Immature natural killer cell (primary cell): Measurements from ENCODE around the gene CDX4. TPM values are rescaled to one million over a fixed set of nuclear protein-coding genes. Genes with fewer than 3 reads are reported as not detected.

Experiments used
- DNase-seq, 3 donors: peaks; one replicate each; pipeline ENCODE4 v3.0.0; 2022; ENCODE audit warnings: mixed read lengths in 1 of 3
- H3K27ac Mint-ChIP-seq, 6 donors: one replicate each; pipeline ENCODE4 v1.8.0; 2020; ENCODE audit warnings: mixed read lengths in 6 of 6, mild to moderate bottlenecking in 5 of 6, inconsistent platforms in 4 of 6, moderate library complexity in 3 of 6
- H3K27me3 Mint-ChIP-seq, 3 donors: one replicate each; pipeline ENCODE4 v1.8.0; 2020 to 2021; ENCODE audit warnings: low read depth in 3 of 3, mild to moderate bottlenecking in 3 of 3, mixed read lengths in 3 of 3, moderate library complexity in 3 of 3, inconsistent platforms in 1 of 3
- H3K36me3 Mint-ChIP-seq, 3 donors: one replicate each; pipeline ENCODE4 v1.8.0; 2020; ENCODE audit warnings: mixed read lengths in 3 of 3, inconsistent platforms in 2 of 3, mild to moderate bottlenecking in 2 of 3
- H3K4me1 Mint-ChIP-seq, 2 donors: one replicate each; pipeline ENCODE4 v1.8.0; 2020; ENCODE audit warnings: inconsistent platforms in 2 of 2, mild to moderate bottlenecking in 2 of 2, mixed read lengths in 2 of 2, moderate library complexity in 1 of 2
- H3K4me3 Mint-ChIP-seq, 5 donors: one replicate each; pipeline ENCODE4 v1.8.0; 2020; ENCODE audit warnings: mild to moderate bottlenecking in 5 of 5, mixed read lengths in 5 of 5, inconsistent platforms in 3 of 5, moderate library complexity in 3 of 5
- H3K9me3 Mint-ChIP-seq, 6 donors: one replicate each; pipeline ENCODE4 v1.8.0; 2020; ENCODE audit warnings: mild to moderate bottlenecking in 6 of 6, mixed read lengths in 6 of 6, inconsistent platforms in 4 of 6, moderate library complexity in 3 of 6
- polyA plus RNA-seq, 3 donors: library from polyadenylated mRNA; unstranded; fragments of 300-500 nt; fragmentation: Illumina TruSeq; gene quantifications; one replicate each; pipeline ENCODE4 v1.2.3, GENCODE V29; 2021

The CDX4 gene, protein sequence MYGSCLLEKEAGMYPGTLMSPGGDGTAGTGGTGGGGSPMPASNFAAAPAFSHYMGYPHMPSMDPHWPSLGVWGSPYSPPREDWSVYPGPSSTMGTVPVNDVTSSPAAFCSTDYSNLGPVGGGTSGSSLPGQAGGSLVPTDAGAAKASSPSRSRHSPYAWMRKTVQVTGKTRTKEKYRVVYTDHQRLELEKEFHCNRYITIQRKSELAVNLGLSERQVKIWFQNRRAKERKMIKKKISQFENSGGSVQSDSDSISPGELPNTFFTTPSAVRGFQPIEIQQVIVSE
- not detected for polyA plus RNA-seq

DNA sequence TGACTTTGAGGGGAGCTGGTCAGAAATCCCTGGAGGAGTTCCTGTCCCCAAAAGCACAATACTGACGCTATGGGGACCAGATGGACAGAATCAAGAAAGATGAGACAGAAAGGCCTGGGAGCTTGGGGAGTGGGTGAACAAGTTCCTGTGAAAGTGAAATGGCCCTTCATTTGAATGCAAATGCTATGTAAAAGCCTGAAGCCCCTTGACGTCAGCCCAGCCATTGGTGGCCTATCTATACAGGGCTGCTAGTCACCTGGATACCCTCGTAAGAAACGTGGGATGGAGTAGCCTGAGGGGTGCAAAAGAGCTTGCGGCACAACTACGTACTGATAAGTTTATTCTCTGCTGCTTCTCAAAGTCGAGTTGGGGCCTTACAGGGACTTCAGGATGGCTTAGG is at the start of gene CDX4:
TSS of gene CDX4 (plus strand) at position 223 of the 400 bp plus-strand sequence. CDS start 201 bp downstream, outside the sequence.
- no peak for DNase-seq
- H3K27ac Mint-ChIP-seq: no peak within 1 kb of the TSS
- no peaks in the 10 kb centered on the region for H3K4me1 Mint-ChIP-seq
- peaks cover 6 to 18% (median 13%) of the 10 kb centered on the region in 3 donors for H3K27me3 Mint-ChIP-seq
- H3K36me3 Mint-ChIP-seq: no peaks in the 10 kb centered on the region
- H3K4me3 Mint-ChIP-seq: no peak within 1 kb of the TSS
- peaks cover 0 to 7% (median 0%) of the 10 kb centered on the region in 6 donors for H3K9me3 Mint-ChIP-seq

DNA sequence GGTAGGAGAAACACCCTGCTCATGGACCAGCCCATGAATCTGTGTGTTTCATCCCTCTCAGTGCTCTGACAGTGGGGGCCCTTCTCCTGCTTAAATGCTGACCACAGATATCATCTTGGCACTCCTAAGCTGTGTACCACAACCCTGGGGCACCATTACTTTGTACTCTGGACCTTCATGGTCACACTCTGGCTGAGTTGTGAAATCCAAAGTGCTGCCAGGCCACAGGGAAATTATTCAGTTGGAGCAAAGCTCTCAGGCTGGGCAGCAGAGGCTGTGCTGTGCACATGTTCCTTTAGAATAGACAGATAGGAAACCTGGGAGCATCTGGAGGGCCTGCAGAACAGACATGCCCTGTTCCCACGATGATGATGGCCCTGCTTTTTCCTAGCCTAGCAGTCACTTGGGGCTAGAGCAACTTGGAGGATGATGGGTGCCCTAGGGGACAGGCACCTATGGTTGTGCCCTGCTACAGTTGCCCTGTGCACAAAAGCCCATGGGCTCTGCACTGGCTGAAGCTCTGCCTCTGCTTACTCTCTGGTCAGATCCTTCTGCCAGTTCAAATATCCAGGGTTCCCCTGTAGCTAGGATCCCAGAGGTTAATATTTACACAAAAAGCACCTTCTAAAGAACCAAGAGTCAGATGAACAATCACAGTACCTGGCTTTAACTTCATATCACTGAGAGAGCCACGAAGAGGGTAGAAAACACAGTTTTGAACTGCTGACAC is 48.5 kb upstream of the CDX4 start:
- H3K4me1 Mint-ChIP-seq: no peaks in the 10 kb centered on the region
- H3K36me3 Mint-ChIP-seq: no peaks in the 10 kb centered on the region
- H3K9me3 Mint-ChIP-seq: peaks cover 0 to 6% (median 0%) of the 10 kb centered on the region in 6 donors
- no peak overlapping the region for H3K27ac Mint-ChIP-seq
- peaks cover 2 to 11% (median 3%) of the 10 kb centered on the region in 3 donors for H3K27me3 Mint-ChIP-seq
- no peak for DNase-seq
- no peak overlapping the region for H3K4me3 Mint-ChIP-seq

DNA sequence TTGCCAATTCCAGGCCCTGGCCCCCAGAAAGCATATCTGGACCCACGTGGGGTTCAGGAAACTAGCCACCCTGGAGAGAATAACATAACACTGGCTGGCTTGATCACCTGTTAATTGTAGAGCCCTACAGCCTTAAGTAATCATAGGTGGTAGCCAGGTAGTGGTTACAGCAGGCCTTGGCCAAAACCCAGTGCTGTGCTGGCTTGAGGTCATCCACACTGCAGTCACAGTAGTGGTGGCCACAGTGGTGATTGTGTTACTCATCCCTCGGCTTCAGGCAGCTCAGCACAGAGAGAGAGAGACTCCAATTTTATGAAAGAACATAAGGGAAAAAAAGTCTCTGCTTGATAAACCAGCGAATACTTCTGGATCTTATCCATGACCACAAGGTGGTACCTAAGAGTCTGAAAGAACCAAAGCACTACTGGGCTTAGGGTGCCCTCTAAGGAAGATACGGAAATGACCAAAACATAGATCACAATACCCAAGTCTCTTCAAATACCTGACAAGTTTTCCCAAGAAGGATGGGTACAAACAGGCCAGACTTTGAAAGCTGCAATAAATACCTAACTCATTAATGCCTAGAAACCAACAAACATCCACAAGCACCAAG is 46.6 kb upstream of the CDX4 start:
- H3K9me3 Mint-ChIP-seq: peaks cover 0 to 9% (median 0%) of the 10 kb centered on the region in 6 donors
- no peak overlapping the region for H3K4me3 Mint-ChIP-seq
- no peaks in the 10 kb centered on the region for H3K4me1 Mint-ChIP-seq
- H3K36me3 Mint-ChIP-seq: no peaks in the 10 kb centered on the region
- DNase-seq: no peak
- no peak overlapping the region for H3K27ac Mint-ChIP-seq
- peaks cover 1 to 13% (median 2%) of the 10 kb centered on the region in 3 donors for H3K27me3 Mint-ChIP-seq

DNA sequence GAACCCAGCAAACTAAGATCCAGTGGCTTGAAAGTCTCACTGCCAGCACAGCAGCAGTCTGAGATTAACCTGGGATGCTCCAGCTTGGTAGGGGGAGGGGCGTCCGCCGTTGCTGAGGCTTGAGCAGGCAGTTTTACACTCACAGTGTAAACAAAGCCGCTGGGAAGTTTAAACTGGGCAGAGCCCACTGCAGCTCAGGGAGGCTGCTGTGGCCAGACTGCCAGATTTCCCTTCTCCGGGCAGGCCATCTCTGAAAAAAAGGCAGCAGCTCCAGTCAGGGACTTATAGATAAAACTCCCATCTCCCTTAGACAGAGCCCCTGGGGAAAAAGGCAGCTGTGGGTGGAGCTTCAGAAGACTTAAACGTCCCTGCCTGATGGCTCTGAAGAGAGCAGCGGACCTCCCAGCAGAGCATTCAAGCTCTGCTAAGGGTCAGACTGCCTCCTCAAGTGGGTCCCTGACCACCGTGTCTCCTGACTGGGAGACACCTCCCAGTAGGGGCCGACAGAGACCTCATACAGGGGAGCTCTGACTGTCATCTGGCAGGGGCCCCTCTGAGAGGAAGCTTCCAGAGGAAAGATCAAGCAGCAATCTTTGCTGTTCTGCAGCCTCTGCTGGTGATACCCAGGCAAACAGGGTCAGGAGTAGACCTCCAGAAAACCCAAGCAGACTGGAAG is 45.1 kb upstream of the CDX4 start:
- no peaks in the 10 kb centered on the region for H3K4me1 Mint-ChIP-seq
- H3K36me3 Mint-ChIP-seq: no peaks in the 10 kb centered on the region
- no peak overlapping the region for H3K27ac Mint-ChIP-seq
- H3K9me3 Mint-ChIP-seq: peaks cover 0 to 9% (median 0%) of the 10 kb centered on the region in 6 donors
- H3K4me3 Mint-ChIP-seq: no peak overlapping the region
- no peak for DNase-seq
- H3K27me3 Mint-ChIP-seq: peaks cover 1 to 14% (median 2%) of the 10 kb centered on the region in 3 donors

DNA sequence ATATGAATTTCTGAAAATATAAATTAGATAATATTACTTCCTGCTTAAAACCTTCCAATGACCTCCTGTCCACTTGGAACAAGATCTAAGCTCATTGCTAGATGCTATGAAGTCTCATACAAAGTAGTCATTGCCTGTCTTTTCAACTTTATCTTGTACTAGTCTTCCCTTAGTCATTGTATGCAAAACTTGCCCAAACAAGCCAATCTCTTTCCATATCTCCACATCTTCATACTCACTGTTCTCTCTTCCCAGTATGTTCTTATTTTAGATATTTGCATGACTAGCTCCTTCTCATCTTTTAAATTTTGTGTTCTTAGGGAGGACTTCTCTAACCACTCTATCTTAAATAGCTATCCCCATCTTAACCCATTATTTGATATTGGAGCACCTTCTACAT is 33.9 kb upstream of the CDX4 start:
- Mint-ChIP-seq H3K4me1 (no peaks in the 10 kb centered on the region), H3K9me3 (peaks cover 0 to 7% (median 5%) of the 10 kb centered on the region in 6 donors), H3K4me3 (no peak overlapping the region), H3K36me3 (no peaks in the 10 kb centered on the region), H3K27me3 (peaks cover 2 to 6% (median 2%) of the 10 kb centered on the region in 3 donors), H3K27ac (no peak overlapping the region)
- DNase-seq: no peak

DNA sequence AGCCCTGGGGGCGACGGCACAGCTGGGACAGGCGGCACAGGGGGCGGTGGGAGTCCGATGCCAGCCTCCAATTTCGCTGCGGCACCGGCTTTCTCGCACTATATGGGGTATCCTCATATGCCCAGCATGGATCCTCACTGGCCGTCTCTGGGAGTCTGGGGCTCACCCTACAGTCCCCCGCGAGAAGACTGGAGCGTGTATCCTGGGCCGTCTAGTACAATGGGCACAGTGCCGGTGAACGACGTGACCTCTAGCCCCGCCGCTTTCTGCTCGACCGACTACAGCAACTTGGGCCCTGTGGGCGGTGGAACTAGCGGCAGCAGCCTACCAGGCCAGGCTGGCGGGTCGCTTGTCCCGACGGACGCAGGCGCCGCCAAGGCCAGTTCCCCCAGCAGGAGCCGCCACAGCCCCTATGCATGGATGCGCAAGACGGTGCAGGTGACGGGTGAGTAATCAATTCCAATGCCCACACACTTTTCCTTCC is 500 bp downstream of the CDX4 start:
- peaks cover 6 to 15% (median 13%) of the 10 kb centered on the region in 3 donors for H3K27me3 Mint-ChIP-seq
- peaks cover 0 to 7% (median 0%) of the 10 kb centered on the region in 6 donors for H3K9me3 Mint-ChIP-seq
- DNase-seq: no peak
- H3K36me3 Mint-ChIP-seq: no peaks in the 10 kb centered on the region
- no peak overlapping the region for H3K27ac Mint-ChIP-seq
- H3K4me3 Mint-ChIP-seq: no peak overlapping the region
- H3K4me1 Mint-ChIP-seq: no peaks in the 10 kb centered on the region

DNA sequence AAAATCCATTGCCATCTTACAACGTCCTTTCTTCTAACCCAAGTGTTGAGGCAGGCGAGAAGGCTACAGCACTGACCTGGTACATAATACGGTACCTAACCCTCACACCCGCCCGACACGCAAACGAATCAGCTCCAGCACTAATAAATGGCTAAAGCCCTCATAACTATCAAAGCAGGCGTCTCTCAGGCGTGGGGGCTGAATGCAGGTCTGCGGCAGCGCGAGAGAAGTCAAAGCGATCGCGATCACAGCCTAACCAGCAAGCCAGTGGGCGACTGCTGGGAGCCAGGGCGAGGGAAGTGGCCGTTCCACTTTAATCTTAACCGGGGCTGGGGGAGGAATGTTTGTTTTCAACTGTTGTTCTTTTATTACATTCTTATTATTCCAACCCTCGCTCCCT is 1.5 kb downstream of the CDX4 start:
- Mint-ChIP-seq H3K9me3 (peaks cover 0 to 7% (median 0%) of the 10 kb centered on the region in 6 donors), H3K4me1 (no peaks in the 10 kb centered on the region), H3K36me3 (no peaks in the 10 kb centered on the region), H3K27ac (no peak overlapping the region), H3K4me3 (no peak overlapping the region), H3K27me3 (peaks cover 6 to 13% (median 12%) of the 10 kb centered on the region in 3 donors)
- no peak for DNase-seq

DNA sequence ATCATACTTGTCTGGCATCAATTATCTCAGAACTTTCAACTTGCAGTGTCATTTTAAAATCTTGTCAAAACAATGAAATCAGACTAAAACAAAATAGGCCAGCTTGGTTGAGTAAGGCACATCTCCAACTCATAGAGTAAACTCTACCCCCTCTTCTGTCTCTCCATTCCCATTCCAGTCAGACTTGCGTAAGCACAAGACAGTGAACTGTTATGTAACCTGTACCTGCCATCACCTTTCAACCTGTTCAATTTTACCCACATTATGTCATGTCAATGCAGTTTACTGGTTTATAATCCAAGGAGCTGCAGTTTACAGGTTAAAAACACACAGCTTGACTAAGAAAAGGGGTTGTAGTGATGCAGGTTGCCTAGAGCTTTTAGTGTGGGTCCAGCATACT is 8.3 kb downstream of the CDX4 start:
- Mint-ChIP-seq H3K9me3 (no peaks in the 10 kb centered on the region), H3K27ac (no peak overlapping the region), H3K4me1 (no peaks in the 10 kb centered on the region)

DNA sequence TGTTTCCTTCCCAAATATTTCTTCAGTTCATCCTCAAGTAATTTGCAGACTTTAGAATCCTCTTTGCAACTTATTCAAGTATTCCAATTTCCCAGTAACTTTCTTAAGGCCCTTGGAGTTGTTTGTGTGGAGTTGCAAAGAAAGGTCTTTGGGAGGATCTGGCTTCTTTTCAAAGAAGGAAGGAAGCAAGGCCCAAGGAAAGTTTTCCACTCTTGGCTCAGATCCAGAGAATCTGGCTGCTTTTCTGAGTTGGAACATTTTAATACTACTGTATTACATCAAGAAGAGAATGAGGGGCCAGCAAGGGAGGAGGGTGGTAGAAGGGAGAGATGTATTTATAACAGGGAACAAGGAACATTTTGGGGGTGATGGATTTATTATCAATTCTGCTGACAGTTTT is 10.5 kb downstream of the CDX4 start:
- Mint-ChIP-seq H3K4me1 (no peaks in the 10 kb centered on the region), H3K27me3 (peaks cover 0 to 9% (median 0%) of the 10 kb centered on the region in 3 donors), H3K27ac (no peak overlapping the region), H3K36me3 (no peaks in the 10 kb centered on the region), H3K4me3 (no peak overlapping the region), H3K9me3 (no peaks in the 10 kb centered on the region)
- DNase-seq: no peak

More for the DNA sequence above, 8.3 kb downstream of the CDX4 start:
- no peaks in the 10 kb centered on the region for H3K36me3 Mint-ChIP-seq
- peaks cover 0 to 5% (median 0%) of the 10 kb centered on the region in 3 donors for H3K27me3 Mint-ChIP-seq
- DNase-seq: no peak
- no peak overlapping the region for H3K4me3 Mint-ChIP-seq

DNA sequence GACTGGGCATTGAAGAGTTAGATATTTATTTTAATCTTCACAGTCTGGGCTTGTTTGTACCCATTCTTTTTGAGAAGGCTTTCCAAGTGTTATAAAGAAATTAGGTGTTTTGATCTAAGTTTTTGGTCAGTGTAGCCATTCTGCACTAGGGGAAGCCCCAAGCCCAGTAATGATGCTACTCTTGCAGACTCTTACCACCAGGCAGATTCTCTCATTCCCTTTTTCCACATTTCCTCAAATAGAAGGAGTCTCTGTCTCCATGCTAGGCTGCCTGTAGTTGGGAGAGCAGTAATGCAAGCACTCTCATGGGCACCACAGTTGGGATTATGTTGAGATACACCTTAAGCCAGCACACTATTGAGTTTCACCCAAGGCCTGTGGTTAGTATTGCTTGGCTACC is 21.5 kb downstream of the CDX4 start:
- Mint-ChIP-seq H3K36me3 (no peaks in the 10 kb centered on the region), H3K27ac (no peak overlapping the region), H3K9me3 (peaks cover 0 to 2% (median 0%) of the 10 kb centered on the region in 6 donors), H3K27me3 (peaks cover 2 to 13% (median 7%) of the 10 kb centered on the region in 3 donors), H3K4me3 (no peak overlapping the region), H3K4me1 (no peaks in the 10 kb centered on the region)
- DNase-seq: no peak

DNA sequence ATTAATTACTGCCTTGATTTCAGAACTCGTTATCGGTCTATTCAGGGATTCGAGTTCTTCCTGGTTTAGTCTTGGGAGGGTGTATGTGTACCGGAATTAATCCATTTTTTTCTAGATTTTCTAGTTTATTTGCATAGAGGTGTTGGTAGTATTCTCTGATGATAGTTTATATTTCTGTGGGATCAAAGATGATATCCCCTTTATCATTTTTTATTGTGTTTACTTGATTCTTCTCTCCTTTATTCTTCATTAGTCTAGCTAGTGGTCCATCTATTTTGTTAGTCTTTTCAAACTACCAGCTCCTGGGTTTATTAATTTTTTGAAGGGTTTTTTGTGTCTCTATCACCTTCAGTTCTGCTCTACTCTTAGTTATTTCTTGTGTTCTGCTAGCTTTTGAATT is 32.1 kb downstream of the CDX4 start:
- Mint-ChIP-seq H3K9me3 (peaks cover 0 to 7% (median 1%) of the 10 kb centered on the region in 6 donors), H3K4me1 (no peaks in the 10 kb centered on the region), H3K27ac (no peak overlapping the region), H3K4me3 (no peak overlapping the region), H3K36me3 (no peaks in the 10 kb centered on the region), H3K27me3 (peaks cover 0 to 15% (median 7%) of the 10 kb centered on the region in 3 donors)
- DNase-seq: no peak

DNA sequence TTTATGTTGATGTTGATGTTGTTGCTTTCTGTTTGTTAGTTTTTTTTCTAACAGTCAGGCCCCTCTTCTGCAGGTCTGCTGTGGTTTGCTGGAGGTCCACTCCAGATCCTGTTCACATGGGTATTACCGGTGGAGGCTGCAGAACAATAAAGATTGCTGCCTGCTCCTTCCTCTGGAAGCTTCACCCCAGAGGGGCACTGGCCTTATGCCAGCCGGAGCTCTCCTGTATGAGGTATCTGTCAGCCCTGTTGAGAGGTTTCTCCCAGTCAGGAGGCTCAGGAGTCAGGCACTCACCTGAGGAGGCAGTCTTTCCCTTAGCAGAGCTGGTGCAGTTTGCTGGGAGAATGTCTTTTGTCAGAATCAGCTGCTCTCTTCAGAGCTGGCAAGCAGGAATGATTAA is 34.7 kb downstream of the CDX4 start:
- no peaks in the 10 kb centered on the region for H3K36me3 Mint-ChIP-seq
- H3K4me1 Mint-ChIP-seq: no peaks in the 10 kb centered on the region
- peaks cover 0 to 7% (median 1%) of the 10 kb centered on the region in 6 donors for H3K9me3 Mint-ChIP-seq
- DNase-seq: no peak
- no peak overlapping the region for H3K27ac Mint-ChIP-seq
- peaks cover 0 to 15% (median 13%) of the 10 kb centered on the region in 3 donors for H3K27me3 Mint-ChIP-seq
- H3K4me3 Mint-ChIP-seq: no peak overlapping the region

DNA sequence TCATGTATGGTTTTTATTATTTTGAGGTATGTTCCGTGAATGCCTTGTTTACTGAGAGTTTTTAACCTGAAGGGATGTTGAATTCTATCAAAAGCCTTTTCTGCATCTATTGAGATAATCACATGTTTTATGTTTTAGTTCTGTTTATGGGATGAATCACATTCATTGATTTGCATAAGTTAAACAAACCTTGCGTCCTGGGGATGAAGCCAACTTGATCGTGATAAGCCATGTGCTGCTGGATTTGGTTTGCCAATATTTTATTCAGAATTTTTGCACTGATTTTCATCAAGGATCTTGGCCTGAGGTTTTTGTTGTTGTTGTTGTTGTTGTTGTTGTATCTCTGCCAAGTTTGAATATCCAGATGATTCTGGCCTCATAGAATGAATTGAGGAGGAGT is 43.8 kb downstream of the CDX4 start:
- DNase-seq: no peak
- H3K9me3 Mint-ChIP-seq: peaks cover 0 to 16% (median 7%) of the 10 kb centered on the region in 6 donors
- H3K4me1 Mint-ChIP-seq: no peaks in the 10 kb centered on the region
- peaks cover 0 to 12% (median 0%) of the 10 kb centered on the region in 3 donors for H3K27me3 Mint-ChIP-seq
- no peak overlapping the region for H3K4me3 Mint-ChIP-seq
- no peaks in the 10 kb centered on the region for H3K36me3 Mint-ChIP-seq
- H3K27ac Mint-ChIP-seq: no peak overlapping the region
